ENCODE data around the gene OR51E2.
"Not testable (repeated sequence)": the region's sequence is repeated elsewhere in the genome, so short reads cannot be mapped to it uniquely, and the experiment has no call there.

Gene OR51E2, protein sequence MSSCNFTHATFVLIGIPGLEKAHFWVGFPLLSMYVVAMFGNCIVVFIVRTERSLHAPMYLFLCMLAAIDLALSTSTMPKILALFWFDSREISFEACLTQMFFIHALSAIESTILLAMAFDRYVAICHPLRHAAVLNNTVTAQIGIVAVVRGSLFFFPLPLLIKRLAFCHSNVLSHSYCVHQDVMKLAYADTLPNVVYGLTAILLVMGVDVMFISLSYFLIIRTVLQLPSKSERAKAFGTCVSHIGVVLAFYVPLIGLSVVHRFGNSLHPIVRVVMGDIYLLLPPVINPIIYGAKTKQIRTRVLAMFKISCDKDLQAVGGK

GRCh38 chr11:4697585-4697984, at the start of gene OR51E2:
TSS of gene OR51E2 (minus strand) at chr11:4697853. CDS start at chr11:4682711, 15,142 bp downstream.
- no peak for DNase-seq

- no peak for DNase-seq
Observed at GRCh38 chr11:4740735-4741134, 43.1 kb upstream of the OR51E2 start.

GRCh38 chr11:4727171-4727570, 29.5 kb upstream of the OR51E2 start:
- DNase-seq = no peak

DNA sequence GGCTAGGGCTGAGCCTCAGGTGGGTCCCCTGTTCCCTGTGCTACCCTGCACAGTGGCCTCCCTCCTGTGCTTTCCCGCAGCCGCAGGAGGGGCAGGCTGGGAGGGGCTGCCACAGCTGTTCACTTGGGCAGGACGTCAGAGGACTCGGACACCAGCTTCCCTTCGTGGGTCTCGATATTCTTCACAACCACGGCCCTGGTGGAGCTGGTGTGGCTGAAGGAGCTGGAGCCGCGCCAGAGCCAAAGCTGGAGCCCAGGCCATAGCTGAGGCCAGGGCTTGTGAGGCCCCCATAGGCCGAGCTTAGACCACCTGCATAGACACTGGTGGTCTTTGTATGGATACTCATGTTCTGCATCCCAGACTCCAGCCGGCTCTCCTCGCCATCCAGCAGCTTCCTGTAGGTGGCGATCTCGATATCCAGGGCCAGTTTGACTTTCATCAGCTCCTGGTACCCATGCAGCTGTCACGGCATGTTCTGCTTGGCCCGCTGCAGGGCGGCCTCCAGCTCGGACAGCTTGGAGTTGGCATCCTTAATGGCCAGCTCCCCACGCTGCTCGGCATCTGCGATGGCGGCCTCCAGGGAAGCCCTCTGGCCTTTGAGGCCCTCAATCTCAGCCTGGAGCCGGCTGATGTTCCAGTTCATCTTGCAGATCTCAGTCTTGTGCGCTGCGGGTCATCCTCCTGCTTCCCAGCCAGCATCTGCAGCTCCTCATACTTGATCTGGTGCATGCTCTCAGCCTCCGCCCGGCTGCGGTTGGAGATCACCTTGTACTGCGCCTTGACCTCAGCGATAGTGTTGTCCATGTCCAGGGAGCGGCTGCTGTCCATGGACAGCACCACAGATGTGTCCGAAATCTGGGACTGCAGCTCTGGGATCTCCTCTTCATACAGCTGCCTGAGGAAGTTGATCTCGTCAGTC, 25.2 kb upstream of the OR51E2 start:
- DNase-seq = not testable (repeated sequence)

DNA sequence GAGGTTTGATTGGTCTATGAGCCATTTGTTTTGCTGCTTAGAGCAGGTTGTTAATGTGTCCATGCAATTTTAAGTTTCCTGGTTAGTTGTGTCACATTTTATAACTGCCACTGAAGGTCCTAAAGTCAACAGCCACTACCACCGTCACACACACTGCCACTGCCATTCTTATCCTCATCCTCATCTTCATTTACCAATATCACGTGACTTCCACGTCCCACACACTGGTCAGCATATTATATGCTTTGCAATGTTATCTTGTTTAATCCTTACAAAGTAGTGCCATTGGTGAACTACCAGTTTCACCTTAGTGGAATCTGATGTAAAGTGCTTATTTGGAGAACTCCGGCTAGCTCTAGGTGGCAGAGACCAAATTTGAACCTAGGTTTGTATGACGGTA, 16.6 kb upstream of the OR51E2 start:
- no peak for DNase-seq

GRCh38 chr11:4713241-4713640, 15.6 kb upstream of the OR51E2 start:
- DNase-seq = no peak

DNA sequence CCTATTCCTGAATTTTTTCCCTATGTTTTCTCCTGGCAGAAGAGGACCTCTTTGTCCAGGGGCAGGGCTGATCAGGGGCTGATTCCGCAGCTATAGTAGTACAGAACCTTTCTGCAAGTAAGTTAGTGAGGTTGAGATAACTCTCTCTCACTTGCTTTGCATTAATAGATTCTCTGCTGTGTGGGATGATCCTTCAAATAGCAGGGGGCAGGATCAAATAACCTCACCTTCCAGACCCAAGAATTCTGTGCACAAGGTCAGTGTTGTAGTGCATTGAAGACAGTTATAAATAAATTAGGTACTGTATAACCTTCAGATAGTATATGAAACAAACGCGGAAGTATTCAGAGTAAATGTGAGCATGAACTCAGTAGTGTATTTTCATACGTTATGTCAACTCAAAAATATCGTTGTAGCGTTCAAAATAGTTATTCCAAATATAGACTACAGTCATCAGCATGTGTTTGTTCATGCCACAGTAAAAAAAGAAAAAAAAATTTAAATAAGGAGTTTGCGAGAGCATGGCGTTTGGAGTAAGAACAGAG, 7.2 kb upstream of the OR51E2 start:
- no peak for DNase-seq

DNA sequence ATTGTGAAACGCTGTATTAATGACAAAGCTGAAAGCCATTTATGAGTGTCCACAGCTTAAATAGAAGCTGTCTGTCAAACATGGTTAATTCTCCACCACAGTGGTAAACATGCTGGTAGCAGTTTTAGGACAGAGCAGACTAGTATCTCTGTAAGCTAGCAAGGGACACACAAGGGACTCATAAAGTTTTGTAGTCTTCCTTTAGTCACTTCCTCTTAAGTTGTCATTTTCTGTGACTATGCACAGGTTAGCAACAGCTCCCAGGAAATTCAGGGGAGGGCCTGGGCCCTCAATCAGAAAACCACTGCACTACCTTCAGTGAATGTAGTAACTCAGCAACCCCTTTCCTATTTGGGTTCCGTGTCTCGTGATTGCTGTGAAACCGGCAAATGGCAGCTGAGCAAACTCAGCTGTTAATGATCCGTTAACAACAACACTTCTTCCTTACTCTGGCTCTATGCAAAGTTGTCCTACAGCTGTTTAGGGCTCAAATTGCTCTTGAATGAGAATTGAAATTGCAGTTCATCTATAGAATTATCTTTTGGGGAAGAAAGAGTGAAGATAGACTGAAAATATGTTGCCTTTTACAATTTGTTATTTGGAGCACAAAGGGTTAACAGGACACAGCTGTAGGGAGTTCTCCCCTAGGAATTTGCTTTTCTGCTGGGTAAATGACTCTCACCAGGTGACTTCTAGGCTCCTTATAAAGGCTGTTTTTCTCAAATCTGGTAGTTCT, 6.6 kb upstream of the OR51E2 start, which contains the start of gene MMP26:
TSS of gene MMP26 (plus strand) at position 731 of the 736 bp plus-strand sequence.
- DNase-seq = no peak

DNA sequence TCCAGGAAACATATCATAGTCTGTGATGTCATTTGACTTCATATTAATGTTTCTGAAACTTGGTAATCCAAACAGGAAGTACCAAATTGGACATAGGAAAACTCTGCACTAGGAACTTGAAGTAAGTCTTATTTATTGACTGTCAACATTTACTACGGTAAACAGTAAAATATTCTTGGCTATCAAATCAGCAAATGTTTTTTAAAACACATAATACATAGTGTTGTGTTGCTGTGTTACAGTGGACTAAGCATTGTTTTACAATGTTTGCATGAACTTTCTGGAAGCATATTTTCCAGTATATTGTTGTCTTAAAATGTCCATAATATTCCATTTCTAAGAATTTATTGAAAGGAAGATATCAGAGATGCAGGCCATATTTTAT, 2.8 kb upstream of the OR51E2 start:
- DNase-seq = no peak

- no peak for DNase-seq
Observed at GRCh38 chr11:4699697-4700435, 2.2 kb upstream of the OR51E2 start.

DNA sequence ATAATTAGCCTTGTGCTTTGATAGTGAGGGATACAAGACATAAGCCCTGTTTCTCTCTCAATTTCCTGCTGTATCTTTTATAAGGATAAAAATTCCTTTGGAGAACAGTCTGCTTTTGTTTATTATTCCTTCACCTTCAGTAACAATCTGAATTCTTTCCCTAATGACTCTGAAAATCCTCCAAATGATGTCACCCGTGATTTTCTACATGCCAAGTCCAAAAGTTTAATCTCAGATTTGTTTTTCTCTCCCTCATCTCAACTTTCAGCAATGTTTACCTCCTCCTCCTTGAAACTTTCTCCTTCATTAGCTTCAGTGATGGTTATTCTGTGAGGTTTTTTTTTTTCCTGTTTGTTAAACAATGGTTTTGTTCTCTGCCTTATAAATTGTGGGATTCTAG, 2.2 kb downstream of the OR51E2 start:
- DNase-seq = no peak

GRCh38 chr11:4684631-4685285, 12.9 kb downstream of the OR51E2 start:
- DNase-seq = no peak

GRCh38 chr11:4682623-4683419, 14.8 kb downstream of the OR51E2 start:
- DNase-seq = no peak

GRCh38 chr11:4680341-4680740, 17.3 kb downstream of the OR51E2 start:
- no peak for DNase-seq

GRCh38 chr11:4677948-4678347, 19.7 kb downstream of the OR51E2 start:
- DNase-seq = no peak

GRCh38 chr11:4673781-4674180, 23.9 kb downstream of the OR51E2 start:
- no peak for DNase-seq

DNA sequence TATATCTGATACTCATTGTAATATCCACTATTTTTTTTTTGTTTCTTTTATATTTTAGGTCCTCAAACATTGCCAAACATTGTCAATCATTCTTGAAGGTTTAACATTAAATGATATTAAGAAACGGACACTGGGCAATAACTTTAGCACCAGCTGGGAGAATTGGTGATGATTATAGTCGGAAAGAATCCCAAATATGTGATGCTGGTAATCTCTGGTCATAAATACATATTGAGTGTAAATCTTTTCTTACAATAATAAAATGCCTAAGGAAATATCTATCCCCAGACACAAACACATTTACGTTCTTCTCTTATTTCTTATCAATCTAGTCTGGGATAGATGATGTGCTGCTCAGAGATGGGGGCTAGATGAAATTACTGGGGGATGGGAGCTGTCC, 25.2 kb downstream of the OR51E2 start:
- DNase-seq = peak in 1 of 2 experiments; percentile 14

DNA sequence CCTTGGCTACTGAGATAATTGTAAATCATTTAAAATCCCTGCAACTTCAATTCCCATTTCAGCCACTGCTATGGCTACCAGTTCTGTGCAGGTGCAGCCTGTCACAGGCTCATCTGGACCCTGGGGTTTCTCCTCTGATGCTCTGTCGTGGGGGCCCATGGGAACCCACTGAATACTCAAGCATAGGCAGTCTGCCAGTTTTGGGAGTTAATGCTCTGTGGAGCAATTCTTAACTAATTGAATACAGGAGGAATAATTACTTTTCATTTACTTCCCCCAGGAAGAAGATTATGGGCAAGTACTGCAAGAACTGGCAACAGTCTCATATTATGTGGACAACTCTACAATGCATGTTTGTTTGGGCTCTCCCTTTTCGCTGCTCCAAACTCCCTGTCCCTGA, 25.9 kb downstream of the OR51E2 start:
- no peak for DNase-seq

GRCh38 chr11:4665424-4665823, 32.2 kb downstream of the OR51E2 start:
- no peak for DNase-seq

- no peak for DNase-seq
Observed at GRCh38 chr11:4664786-4665185, 32.9 kb downstream of the OR51E2 start.

DNA sequence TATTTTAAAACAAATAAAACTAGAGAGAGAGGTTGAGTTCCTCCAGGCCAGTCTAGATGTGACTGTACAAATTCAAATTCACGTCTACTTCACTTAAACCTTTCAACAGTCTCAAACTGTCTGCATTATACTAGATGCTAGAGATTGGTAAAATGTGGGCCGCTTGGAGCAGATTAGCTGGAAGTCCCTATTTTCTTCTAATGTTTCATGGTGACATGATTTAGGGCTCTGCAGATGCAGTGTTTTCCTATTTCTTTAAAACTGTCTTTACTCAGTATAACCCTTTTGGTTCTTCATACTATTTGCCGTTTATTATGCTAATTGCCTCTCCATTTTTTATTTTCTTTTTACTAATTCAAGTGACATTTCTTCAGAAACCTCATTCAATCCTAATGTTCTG, 33.5 kb downstream of the OR51E2 start:
- no peak for DNase-seq

Measured in SW 1271 (cell line).